ENCODE measurements around the gene SLC17A5.
"Not testable (repeated sequence)": the region's sequence is repeated elsewhere in the genome, so short reads cannot be mapped to it uniquely, and the experiment has no call there.

SLC17A5 gene

DNA sequence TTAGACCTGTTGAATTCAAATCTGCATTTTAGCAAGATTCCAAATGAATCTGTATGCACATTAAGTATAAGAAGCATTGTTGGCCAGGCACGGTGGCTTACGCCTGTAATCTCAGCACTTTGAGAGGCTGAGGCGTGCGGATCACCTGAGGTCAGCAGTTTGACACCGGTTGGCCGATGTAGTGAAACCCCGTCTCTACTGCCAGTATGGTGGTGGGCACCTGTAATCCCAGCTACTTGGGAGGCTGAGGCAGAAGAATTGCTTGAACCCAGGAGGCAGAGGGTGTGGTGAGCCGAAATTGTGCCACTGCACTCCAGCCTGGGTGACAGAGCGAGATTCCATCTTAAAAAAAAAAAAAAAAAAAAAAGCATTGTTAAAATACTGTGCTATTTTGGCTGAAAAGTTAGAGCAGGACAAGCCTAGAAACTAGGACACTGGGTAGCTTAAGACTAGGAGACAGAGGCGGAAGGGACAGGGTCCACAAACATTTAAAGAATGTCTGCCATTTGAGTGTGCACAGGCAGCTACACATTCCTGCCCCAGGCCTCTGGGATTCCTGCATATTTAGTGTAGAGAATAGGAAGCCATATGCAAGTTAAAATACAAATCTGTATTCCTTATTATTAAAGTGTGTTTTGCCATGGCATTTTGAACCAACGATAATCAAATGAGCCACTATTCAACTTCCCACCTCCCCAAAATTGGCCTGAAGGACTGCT is 87.9 kb downstream of the SLC17A5 start:
- DNase-seq (ENCODE audit: low read depth in 2 of 2) = no peak

DNA sequence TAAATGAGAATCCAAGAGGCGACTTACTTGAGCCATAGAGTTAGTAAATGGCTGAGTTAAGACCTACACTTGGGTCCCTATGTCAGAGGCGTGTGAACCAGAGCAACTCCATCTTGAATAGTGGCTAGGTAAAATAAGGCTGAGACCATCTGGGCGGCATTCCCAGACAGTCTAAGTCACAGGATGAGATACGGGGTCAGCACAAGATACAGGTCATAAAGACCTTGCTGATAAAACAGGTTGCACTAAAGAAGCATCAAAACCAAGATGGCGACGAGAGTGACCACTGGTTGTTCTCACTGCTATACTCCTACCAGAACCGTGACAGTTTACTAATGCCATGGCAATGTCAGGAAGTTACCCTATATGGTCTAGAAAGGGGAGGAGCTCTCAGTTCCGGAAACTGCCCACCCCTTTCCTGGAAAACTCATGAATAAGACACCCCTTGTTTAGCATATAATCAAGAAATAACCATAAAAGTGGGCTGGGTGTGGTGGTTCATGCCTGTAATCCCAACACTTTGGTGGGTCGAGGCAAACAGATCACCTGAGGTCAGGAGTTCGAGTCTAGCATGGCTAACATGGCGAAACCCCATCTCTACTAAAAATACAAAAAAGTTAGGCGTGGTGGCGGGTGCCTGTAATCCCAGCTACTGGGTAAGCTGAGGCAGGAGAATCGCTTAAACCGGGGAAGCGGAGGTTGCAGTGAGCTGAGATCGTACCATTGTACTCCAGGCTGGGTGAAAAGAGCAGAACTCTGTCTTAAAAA is 89.0 kb downstream of the SLC17A5 start:
- no peak for DNase-seq (ENCODE audit: low read depth in 2 of 2)

DNA sequence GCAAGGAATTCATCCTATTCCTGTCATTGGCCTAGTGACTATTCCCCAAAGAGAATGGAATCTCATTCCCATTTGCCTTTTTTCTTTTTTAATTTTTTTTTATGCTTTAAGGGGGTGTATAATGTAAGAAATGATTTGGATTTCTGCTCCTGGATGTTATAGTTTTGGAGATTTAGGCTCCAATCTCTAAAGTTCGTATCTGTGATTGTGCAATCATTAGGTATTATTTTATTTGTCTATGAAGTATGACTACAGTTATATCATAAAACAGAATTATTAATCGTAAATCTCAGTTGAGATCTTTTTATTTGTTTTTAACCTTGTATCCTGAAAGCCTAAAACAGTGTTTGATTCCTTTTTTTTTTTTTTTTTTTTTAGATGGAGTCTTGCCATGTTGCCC is 91.2 kb downstream of the SLC17A5 start:
- DNase-seq (ENCODE audit: low read depth in 2 of 2) = no peak

DNA sequence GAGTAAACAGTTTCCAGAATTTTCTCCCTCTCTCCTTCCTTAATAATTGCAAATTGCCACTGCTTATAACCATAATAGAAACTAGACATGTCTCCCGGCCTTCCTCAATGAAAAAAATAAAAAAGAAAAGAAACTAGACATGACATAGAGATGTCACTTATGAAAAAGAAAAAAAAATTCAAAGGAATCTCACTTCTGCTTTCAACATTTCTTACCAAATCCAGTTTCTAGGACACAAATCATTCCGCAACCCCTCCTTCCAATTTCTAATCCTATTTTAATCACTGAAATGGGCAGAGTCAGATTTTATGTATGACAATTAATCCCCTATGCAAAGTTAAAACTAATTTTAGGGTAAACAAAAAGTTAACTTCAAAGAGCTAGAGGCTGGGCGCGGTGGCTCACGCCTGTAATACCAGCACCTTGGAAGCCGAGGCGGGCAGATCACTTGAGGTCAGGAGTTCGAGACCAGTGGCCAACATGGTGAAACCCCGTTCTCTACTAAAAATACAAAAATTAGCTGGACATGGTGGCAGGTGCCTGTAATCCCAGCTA is 92.9 kb downstream of the SLC17A5 start:
- DNase-seq (ENCODE audit: low read depth in 2 of 2) = no peak

DNA sequence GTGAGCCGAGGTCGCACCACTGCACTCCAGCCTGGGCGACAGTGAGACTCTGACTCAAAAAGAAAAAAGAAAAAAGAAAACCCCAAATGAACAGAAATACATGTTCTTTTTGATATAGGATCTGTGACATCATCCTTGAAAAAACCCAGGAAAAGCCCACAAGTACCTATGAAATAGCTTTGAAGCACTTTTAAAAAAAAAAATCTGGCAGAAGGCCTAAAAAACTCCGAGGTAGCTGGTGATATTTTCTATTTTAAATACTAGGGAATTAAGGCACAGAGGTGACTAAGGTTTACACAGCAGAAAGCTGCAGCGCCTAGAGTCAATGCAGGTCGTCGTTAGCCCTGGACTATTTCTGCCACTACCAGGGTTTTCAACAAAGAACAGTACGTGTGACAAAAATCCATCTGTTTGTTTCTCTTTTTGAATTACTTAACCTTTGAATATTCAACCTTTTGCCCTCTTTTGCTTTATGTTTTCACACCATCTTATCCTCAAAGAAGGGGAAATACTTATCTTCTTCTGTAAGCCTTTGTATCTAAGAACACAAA is 93.5 kb downstream of the SLC17A5 start:
- DNase-seq (ENCODE audit: low read depth in 2 of 2) = no peak

DNA sequence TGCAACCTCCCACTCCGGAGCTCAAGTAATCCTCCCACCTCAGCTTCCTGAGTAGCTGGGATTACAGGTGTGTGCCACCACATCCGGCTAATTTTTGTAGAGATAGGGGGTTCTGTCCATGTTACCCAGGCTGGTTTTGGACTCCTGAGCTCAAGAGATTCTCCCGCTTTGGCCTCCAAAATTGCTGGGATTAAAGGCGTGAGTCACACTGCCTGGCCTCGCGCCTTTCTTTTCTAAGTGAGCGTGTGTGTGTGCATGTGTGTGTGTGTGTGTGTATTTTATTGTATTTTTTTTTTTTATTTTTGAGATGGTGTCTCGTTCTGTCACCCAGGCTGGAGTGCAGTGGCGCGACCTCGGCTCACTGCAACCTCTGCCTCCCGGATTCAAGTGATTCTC is 94.4 kb downstream of the SLC17A5 start:
- DNase-seq (ENCODE audit: low read depth in 2 of 2) = not testable (repeated sequence)

DNA sequence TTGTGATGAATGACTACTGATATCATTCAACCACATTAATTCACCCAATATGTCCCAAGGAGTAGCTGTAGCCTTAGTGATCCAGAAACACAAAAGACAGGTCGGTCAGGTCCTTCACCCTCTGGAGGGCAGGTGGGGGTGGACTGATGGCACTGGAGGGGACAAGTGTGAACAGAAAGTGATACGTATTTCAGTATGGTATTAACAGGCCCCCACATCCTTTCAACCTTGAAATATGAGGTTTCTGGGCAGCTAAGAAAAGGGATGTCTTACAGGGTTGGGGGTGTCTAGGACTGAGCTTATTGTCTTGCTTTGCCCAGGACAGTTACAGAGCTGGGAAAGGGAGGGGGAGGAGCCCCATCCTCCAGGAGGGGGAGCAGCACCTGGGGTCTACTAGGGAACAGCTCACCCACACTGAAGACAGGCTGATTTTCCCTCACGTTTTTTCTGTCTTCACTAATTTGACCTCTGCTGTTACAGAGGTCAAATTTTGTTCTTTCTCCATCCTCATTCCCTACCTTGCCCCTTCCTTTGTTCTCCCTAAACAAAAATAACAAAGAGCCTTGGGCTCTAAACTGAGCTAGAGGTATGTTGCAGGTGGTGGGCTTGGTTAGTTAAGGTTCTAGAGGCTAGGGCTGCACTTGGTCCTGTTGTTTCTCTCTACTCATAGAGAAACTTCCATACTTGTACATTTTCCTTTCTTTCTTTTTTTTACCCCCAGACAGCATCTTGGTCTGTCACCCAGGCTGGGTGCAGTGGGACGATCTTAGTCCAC is 95.0 kb downstream of the SLC17A5 start:
- no peak for DNase-seq (ENCODE audit: low read depth in 2 of 2)

DNA sequence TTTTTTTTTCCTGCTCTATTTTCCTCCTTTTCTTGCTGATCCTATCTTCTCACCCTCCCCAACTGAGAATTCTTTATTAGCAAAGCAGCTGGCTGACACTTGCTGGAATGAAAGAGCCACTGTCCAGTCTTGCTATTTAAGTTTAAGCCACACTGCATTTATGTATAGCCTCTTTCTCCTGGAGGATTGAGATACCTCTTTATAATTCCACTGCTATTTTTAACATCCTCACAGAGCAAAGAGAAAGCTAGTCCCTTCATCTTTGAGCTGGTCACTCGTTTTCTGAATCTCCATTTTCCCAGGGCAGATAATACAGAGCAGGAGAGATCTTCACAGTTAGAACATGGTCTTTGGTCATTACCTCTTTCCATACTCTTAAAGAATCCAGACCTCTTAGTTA is 97.0 kb downstream of the SLC17A5 start:
- no peak for DNase-seq (ENCODE audit: low read depth in 2 of 2)

DNA sequence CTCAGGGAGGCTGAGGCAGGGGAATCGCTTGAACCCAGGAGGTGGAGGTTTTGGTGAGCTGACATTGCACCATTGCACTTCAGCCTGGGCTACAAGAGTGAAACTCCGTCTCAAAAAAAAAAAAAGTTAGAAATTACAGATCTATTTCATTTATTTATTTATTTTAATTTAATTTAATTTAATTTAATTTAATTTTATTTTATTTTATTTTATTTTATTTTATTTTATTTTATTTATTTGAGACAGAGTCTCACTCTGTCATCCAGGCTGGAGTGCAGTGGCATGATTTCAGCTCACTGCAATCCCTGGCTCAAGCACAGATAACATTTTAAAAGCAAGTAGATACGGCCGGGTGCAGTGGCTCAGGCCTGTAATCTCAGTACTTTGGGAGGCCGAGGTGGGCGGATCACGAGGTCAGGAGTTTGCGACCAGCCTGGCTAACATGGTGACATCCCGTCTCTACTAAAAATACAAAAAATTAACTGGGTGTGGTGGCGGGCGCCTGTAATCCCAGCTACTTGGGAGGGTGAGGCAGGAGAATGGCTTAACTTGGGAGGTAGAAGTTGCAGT is 98.3 kb downstream of the SLC17A5 start:
- not testable (repeated sequence) for DNase-seq (ENCODE audit: low read depth in 2 of 2)

DNA sequence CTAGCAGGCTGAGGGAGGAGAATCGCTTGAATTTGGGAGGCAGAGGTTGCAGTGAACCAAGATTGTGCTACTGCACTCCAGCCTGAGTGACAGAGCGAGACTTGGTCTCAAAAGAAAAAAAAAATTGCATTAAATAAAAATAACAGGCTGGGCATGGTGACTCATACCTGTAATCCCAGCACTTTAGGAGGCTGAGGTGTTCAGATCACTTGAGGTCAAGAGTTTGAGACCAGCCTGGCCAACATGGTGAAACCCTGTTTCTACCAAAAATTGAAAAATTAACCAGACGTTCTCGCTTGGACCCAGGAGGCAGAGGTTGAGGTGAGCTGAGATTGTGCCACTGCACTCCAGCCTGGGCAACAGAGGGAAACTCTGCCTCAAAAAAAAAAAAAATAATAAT is 102.7 kb downstream of the SLC17A5 start:
- not testable (repeated sequence) for DNase-seq (ENCODE audit: low read depth in 2 of 2)

DNA sequence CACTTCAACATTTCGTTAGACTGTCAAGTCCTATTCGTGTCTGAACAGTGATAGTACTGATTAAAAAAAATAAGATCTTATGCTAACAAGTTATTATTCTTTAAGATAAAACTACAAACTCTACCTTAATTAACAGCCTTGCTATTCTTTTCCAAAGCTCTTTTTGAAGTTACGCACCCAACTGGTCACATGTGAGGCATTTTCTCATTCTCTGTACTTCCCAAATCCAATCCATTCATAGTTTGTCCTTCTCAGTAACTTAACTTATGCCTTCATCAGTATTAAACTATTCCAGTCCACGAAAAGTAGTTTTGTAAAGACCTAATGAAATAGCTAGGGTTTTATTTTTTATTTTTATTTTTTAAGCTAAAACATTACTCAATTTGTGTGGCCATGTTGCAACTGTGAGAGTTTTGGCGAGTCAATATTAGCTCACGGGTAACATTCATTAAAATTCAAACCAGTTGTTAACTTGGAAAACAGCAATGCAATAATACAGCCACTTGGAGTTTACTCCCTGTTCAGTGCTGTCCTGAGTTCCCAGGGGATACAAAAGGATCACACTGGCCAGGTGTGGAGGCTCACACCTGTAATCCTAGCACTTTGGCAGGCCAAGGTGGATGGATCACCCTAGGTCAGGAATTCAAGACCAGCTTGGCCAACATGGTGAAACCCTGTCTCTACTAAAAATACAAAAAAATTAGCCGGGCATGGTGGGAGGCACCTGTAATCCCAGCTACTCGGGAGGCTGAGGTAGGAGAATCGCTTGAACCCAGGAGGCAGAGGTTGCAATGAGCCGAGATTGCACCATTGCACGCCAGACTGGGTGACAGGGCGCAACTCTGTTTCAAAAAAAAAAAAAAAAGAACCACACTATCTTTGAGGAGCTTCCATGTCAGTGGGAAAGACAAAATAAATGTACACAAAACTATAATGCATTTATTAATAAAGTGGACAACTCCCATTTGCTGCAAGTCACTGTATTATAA is 105.0 kb downstream of the SLC17A5 start:
- DNase-seq (ENCODE audit: low read depth in 2 of 2) = no peak

DNA sequence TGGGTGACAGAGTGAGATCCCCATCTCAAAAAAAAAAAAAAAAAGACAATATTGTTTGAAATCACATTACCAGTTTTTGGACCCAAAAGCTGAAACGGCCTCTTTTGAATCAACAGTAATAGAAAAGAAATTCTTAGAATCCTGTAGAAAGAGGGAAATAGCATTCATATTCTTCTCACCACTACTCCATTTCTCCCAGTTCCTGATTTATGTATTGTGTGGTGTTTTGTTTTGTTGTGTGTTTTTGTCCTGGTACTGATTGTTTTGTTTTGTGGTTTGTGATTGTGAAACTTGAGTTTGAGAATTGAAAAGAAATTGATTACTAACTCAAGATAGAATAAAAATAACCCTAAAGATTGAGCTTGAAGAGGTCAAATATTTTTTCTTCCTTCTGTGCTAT is 106.8 kb downstream of the SLC17A5 start:
- DNase-seq (ENCODE audit: low read depth in 2 of 2) = no peak
